CD4-positive, alpha-beta T cell treated with Interleukin-4 for 1 hour (primary cell): ENCODE data around the gene PHF21A.
"Not testable (repeated sequence)": the region's sequence is repeated elsewhere in the genome, so short reads cannot be mapped to it uniquely, and the experiment has no call there.

Source experiments
- DNase-seq, 2 donors: peaks; one replicate each; pipeline ENCODE4 v3.0.0-alpha.2; 2020 to 2022

The PHF21A gene

GRCh38 chr11:45919806-45920530, 201.3 kb downstream of the PHF21A start:
- no peak for DNase-seq

GRCh38 chr11:45918962-45919675, 202.1 kb downstream of the PHF21A start:
- no peak for DNase-seq

- peak; percentile 60 to 70 for DNase-seq
These were observed 202.8 kb downstream of the PHF21A start for GRCh38 chr11:45918331-45918941.

GRCh38 chr11:45917623-45918330, 203.5 kb downstream of the PHF21A start, which contains the start of gene PEX16:
Gene PEX16 (minus strand): TSS chr11:45917877. CDS start chr11:45917811, 66 bp downstream.
- DNase-seq, result peak; percentile 98 to 99

- DNase-seq, result no peak
These were observed 204.0 kb downstream of the PHF21A start for GRCh38 chr11:45917286-45917622.

- DNase-seq, result no peak
These were observed 205.8 kb downstream of the PHF21A start for GRCh38 chr11:45915446-45915845.

GRCh38 chr11:45913942-45914635, 207.2 kb downstream of the PHF21A start:
- DNase-seq, result no peak

- no peak for DNase-seq
These were observed 207.7 kb downstream of the PHF21A start for GRCh38 chr11:45913514-45913913.

GRCh38 chr11:45910623-45911022, 210.6 kb downstream of the PHF21A start:
- no peak for DNase-seq

- DNase-seq, result no peak
These were observed 211.4 kb downstream of the PHF21A start for GRCh38 chr11:45909594-45910475.

- no peak for DNase-seq
These were observed 213.3 kb downstream of the PHF21A start for GRCh38 chr11:45907911-45908370.

GRCh38 chr11:45906965-45907611, 214.2 kb downstream of the PHF21A start, which contains the start of gene FREY1:
Gene FREY1 (minus strand): TSS chr11:45907271. CDS start chr11:45907245, 26 bp downstream.
- no peak for DNase-seq

GRCh38 chr11:45906096-45906682, 215.1 kb downstream of the PHF21A start:
- peak in 1 of 2 donors; percentile 26 for DNase-seq

GRCh38 chr11:45905576-45905975, 215.7 kb downstream of the PHF21A start:
- DNase-seq, result not testable (repeated sequence)

- no peak for DNase-seq
These were observed 216.2 kb downstream of the PHF21A start for GRCh38 chr11:45905095-45905494.

- DNase-seq, result no peak
These were observed 216.8 kb downstream of the PHF21A start for GRCh38 chr11:45904309-45904915.

GRCh38 chr11:45902452-45903380, 218.5 kb downstream of the PHF21A start:
- no peak for DNase-seq

- DNase-seq, result no peak
These were observed 219.6 kb downstream of the PHF21A start for GRCh38 chr11:45901626-45902025.
